HepG2 (cell line): Measurements from ENCODE around the gene NEDD4L.

ENCODE experiments used
- BRCA1 ChIP-seq: sonication (generic); formaldehyde crosslinking; IDR thresholded peaks from 2 replicates; pipeline ENCODE4 v1.4.0; 2020; ENCODE audit warnings: missing genetic modification reagents
- CBFB ChIP-seq: sonication (generic); formaldehyde crosslinking; IDR thresholded peaks from 2 replicates; pipeline ENCODE4 v1.4.0; 2020; ENCODE audit warnings: missing genetic modification reagents
- CHD2 ChIP-seq: IDR thresholded peaks from 2 replicates; pipeline ENCODE4 v1.6.1; 2011; ENCODE audit warnings: low read depth, low read length, improper control_type of control experiment
- CREB1 ChIP-seq, 2 experiments: fragments of 450-650 bp in 1 of 2; IDR thresholded peaks; 2 replicates each; pipeline ENCODE4 v1.6.1; 2016 to 2017; ENCODE audit warnings: control low read depth in 1 of 2, mild to moderate bottlenecking in 1 of 2, missing compliant biosample characterization in 1 of 2, missing genetic modification characterization in 1 of 2
- ETV6 ChIP-seq: sonication (generic); formaldehyde crosslinking; conservative IDR thresholded peaks from 2 replicates; pipeline ENCODE4 v1.4.0; 2020; ENCODE audit warnings: missing genetic modification reagents
- HMGXB4 ChIP-seq, 2 experiments: sonication (generic) in 1 of 2; formaldehyde crosslinking in 1 of 2; IDR thresholded peaks; 2 replicates each; pipeline versions ENCODE4 v1.4.0 to v1.6.1; 2018 to 2020; ENCODE audit warnings: missing genetic modification reagents in 2 of 2, borderline replicate concordance in 1 of 2, low read depth in 1 of 2, mild to moderate bottlenecking in 1 of 2, missing biosample characterization in 1 of 2
- NFYC ChIP-seq: IDR thresholded peaks from 2 replicates; pipeline ENCODE4 v1.6.1; 2016; ENCODE audit warnings: missing genetic modification reagents, missing compliant biosample characterization
- THYN1 ChIP-seq: sonication (generic); formaldehyde crosslinking; IDR thresholded peaks from 2 replicates; pipeline ENCODE4 v1.8.1; 2023; ENCODE audit warnings: low read depth, mild to moderate bottlenecking, moderate library complexity, missing genetic modification reagents, borderline replicate concordance
- TP53 ChIP-seq: sonication (generic); formaldehyde crosslinking; conservative IDR thresholded peaks from 2 replicates; pipeline ENCODE4 v1.4.0; 2020; ENCODE audit warnings: missing genetic modification reagents
- YEATS4 ChIP-seq: sonication (generic); formaldehyde crosslinking; IDR thresholded peaks from 2 replicates; pipeline ENCODE4 v1.4.0; 2020; ENCODE audit warnings: missing genetic modification reagents, borderline replicate concordance
- ZNF207 ChIP-seq: fragments of 450-650 bp; IDR thresholded peaks from 2 replicates; pipeline ENCODE4 v1.6.1; 2016; ENCODE audit warnings: antibody characterized with exemption, borderline replicate concordance
- ZNF567 ChIP-seq: sonication (generic); formaldehyde crosslinking; IDR thresholded peaks from 2 replicates; pipeline ENCODE4 v1.8.1; 2023; ENCODE audit warnings: mild to moderate bottlenecking, missing genetic modification reagents, borderline replicate concordance
- ZNF607 ChIP-seq: sonication (generic); formaldehyde crosslinking; IDR thresholded peaks from 2 replicates; pipeline ENCODE4 v1.5.1; 2020; ENCODE audit warnings: missing genetic modification reagents, mild to moderate bottlenecking, borderline replicate concordance
- TF ChIP-seq, protein P1 (sequence below): sonication (generic); formaldehyde crosslinking; IDR thresholded peaks from 2 replicates; pipeline ENCODE4 v1.9.0; 2022; ENCODE audit warnings: missing genetic modification reagents, mild to moderate bottlenecking, borderline replicate concordance

GRCh38 chr18:58187674-58188073 is 143.6 kb downstream of the NEDD4L start:
- TF ChIP-seq BRCA1 (no peak), ETV6 (CRISPR knock-in tag) (no peak), CHD2 (no peak), YEATS4 (CRISPR knock-in tag) (no peak), CREB1 (IDR thresholded peaks at IDR 0.05) (no peak), CREB1 (CRISPR knock-in tag; IDR thresholded peaks at IDR 0.05) (no peak), HMGXB4 (CRISPR knock-in tag; IDR thresholded peaks at IDR 0.05; ENCODE audit: borderline replicate concordance in 1 of 2, low read depth in 1 of 2) (no peak), ZNF567 (CRISPR knock-in tag) (no peak), THYN1 (CRISPR knock-in tag) (no peak), NFYC (CRISPR knock-in tag) (no peak), TP53 (CRISPR knock-in tag) (no peak), CBFB (no peak), ZNF607 (CRISPR knock-in tag) (no peak), ZNF207 (no peak)
- TF ChIP-seq, protein P1, sequence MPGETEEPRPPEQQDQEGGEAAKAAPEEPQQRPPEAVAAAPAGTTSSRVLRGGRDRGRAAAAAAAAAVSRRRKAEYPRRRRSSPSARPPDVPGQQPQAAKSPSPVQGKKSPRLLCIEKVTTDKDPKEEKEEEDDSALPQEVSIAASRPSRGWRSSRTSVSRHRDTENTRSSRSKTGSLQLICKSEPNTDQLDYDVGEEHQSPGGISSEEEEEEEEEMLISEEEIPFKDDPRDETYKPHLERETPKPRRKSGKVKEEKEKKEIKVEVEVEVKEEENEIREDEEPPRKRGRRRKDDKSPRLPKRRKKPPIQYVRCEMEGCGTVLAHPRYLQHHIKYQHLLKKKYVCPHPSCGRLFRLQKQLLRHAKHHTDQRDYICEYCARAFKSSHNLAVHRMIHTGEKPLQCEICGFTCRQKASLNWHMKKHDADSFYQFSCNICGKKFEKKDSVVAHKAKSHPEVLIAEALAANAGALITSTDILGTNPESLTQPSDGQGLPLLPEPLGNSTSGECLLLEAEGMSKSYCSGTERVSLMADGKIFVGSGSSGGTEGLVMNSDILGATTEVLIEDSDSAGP (CRISPR knock-in tag): no peak
